HL-60 (cell line): Measurements from ENCODE around the gene ZC3H14.

ENCODE experiments used
- DNase-seq, 2 experiments: peaks; one replicate each; pipeline ENCODE4 v3.0.0-alpha.2; 2010 to 2020; ENCODE audit warnings: low read depth in 1 of 2, low spot score in 1 of 2
- H3K27ac ChIP-seq: fragments of 250-450 bp; sonication (Bioruptor Pico); replicated peaks from 2 replicates; pipeline ENCODE4 v1.5.1; 2020; ENCODE audit warnings: mild to moderate bottlenecking, moderate library complexity
- H3K27me3 ChIP-seq: fragments of 250-450 bp; sonication (Bioruptor Pico); 2 replicates; pipeline ENCODE4 v1.5.1; 2021; ENCODE audit warnings: mild to moderate bottlenecking, moderate library complexity; ENCODE audit not compliant: insufficient read depth, poor library complexity, severe bottlenecking
- H3K4me3 ChIP-seq: replicated peaks from 2 replicates; pipeline ENCODE4 v1.5.1; 2011; ENCODE audit warnings: mild to moderate bottlenecking, control low read depth, low read length; ENCODE audit not compliant: insufficient read depth
- GABPA ChIP-seq: IDR thresholded peaks from 2 replicates; pipeline ENCODE4 v1.6.1; 2012; ENCODE audit warnings: low read depth
- POLR2AphosphoS5 ChIP-seq: IDR thresholded peaks from 2 replicates; pipeline ENCODE4 v1.6.1; 2012; ENCODE audit warnings: low read depth
- SPI1 ChIP-seq: IDR thresholded peaks from 2 replicates; pipeline ENCODE4 v1.6.1; 2012; ENCODE audit warnings: low read depth, mild to moderate bottlenecking, borderline replicate concordance
- TF ChIP-seq, protein P1 (sequence below): IDR thresholded peaks from 2 replicates; pipeline ENCODE4 v1.6.1; 2012; ENCODE audit warnings: low read depth; ENCODE audit not compliant: insufficient replicate concordance
- TF ChIP-seq, protein P2 (sequence below): IDR thresholded peaks from one replicate; pipeline ENCODE4 v1.5.1; 2011; ENCODE audit warnings: low read length, control low read depth, inconsistent platforms; ENCODE audit not compliant: insufficient read depth

ZC3H14 gene

DNA sequence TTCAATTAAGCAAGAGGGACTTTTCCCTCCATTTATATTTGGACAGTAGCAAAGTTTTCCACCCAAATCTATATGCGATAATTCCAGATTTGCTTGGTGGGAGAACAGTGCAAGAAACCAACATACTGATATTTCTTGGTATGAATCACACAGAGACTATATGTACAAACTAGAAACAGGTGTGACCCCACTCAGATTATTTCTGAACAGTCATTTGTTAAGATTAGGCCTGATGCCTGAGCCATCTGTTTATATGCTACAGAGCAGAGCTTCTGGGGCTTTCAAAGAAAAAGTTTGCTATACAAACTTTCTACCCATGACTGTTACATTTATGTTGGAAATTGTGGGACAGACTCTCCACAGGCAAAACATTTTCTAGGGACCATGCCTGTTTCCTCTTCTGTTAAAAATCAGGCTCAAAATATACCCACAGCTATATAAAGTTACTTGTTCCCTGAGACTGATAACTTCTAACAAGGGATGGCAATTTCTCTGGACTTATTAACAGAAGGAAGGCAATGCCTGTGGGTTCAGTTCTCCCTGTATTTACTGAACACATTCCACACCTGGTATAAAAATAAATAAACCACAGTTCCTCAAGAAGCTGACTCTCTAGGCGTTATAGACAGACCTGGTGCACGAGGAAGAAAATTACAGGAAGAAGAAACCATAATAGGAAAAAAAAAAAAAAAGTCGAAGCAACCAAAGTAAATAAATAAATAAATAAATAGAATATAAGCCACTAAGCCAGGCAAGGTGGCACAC, 16.0 kb upstream of the ZC3H14 start:
- no peak for DNase-seq
- Histone ChIP-seq H3K27me3 (no peaks in the 10 kb centered on the region), H3K4me3 (no peak overlapping the region), H3K27ac (no peak overlapping the region)
- TF ChIP-seq, protein P1, sequence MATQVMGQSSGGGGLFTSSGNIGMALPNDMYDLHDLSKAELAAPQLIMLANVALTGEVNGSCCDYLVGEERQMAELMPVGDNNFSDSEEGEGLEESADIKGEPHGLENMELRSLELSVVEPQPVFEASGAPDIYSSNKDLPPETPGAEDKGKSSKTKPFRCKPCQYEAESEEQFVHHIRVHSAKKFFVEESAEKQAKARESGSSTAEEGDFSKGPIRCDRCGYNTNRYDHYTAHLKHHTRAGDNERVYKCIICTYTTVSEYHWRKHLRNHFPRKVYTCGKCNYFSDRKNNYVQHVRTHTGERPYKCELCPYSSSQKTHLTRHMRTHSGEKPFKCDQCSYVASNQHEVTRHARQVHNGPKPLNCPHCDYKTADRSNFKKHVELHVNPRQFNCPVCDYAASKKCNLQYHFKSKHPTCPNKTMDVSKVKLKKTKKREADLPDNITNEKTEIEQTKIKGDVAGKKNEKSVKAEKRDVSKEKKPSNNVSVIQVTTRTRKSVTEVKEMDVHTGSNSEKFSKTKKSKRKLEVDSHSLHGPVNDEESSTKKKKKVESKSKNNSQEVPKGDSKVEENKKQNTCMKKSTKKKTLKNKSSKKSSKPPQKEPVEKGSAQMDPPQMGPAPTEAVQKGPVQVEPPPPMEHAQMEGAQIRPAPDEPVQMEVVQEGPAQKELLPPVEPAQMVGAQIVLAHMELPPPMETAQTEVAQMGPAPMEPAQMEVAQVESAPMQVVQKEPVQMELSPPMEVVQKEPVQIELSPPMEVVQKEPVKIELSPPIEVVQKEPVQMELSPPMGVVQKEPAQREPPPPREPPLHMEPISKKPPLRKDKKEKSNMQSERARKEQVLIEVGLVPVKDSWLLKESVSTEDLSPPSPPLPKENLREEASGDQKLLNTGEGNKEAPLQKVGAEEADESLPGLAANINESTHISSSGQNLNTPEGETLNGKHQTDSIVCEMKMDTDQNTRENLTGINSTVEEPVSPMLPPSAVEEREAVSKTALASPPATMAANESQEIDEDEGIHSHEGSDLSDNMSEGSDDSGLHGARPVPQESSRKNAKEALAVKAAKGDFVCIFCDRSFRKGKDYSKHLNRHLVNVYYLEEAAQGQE, result no peak
- TF ChIP-seq, protein P2, sequence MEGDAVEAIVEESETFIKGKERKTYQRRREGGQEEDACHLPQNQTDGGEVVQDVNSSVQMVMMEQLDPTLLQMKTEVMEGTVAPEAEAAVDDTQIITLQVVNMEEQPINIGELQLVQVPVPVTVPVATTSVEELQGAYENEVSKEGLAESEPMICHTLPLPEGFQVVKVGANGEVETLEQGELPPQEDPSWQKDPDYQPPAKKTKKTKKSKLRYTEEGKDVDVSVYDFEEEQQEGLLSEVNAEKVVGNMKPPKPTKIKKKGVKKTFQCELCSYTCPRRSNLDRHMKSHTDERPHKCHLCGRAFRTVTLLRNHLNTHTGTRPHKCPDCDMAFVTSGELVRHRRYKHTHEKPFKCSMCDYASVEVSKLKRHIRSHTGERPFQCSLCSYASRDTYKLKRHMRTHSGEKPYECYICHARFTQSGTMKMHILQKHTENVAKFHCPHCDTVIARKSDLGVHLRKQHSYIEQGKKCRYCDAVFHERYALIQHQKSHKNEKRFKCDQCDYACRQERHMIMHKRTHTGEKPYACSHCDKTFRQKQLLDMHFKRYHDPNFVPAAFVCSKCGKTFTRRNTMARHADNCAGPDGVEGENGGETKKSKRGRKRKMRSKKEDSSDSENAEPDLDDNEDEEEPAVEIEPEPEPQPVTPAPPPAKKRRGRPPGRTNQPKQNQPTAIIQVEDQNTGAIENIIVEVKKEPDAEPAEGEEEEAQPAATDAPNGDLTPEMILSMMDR, result no peak
- TF ChIP-seq GABPA (no peak), POLR2AphosphoS5 (no peak), SPI1 (no peak)

DNA sequence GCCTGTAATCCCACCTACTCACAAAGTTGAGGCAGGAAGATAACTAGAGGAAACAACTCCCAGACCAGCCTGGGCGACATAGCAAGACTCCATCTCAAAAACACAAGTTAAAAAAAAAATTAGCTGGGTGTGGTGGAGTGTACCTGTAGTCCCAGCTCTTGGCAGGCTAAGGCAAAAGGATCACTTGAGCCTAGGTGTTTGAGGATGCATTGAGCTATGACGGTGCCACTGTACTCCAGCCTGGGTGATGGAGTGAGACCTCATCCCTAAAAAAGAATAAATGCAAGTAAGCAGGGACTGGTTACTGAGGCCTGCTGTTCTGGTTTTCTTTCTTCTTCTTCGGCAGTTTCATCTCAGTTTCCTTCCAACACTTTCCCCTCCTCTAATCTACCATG, 15.5 kb upstream of the ZC3H14 start:
- no peak overlapping the region for H3K27ac ChIP-seq
- H3K27me3 ChIP-seq, result no peaks in the 10 kb centered on the region
- H3K4me3 ChIP-seq, result no peak overlapping the region
- DNase-seq, result no peak
- TF ChIP-seq, protein P2, result no peak
- TF ChIP-seq, protein P1, result no peak
- no peak for TF ChIP-seq GABPA
- no peak for TF ChIP-seq POLR2AphosphoS5
- TF ChIP-seq SPI1, result no peak

DNA sequence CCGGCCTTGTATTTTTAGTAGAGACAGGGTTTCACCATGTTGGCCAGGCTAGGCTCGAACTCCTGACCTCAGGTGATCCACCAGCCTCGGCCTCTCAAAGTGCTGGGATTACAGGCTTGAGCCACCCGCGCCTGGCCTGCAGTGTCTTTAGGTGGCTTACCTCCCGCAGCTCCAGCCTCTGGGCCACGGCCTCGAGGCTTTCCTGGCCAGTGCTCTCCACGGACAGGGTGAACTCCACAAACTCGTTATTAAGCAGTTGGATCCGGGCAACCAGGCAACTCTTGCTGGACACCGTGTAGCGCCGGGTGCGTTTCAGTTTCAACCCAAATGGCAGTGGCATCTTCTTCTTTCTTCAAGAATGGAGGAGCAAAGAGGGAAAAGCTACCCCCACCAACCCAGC, 12.8 kb upstream of the ZC3H14 start:
- H3K27ac ChIP-seq, result no peak overlapping the region
- peaks cover 12% of the 10 kb centered on the region for H3K27me3 ChIP-seq
- H3K4me3 ChIP-seq, result no peak overlapping the region
- no peak for DNase-seq
- TF ChIP-seq POLR2AphosphoS5, result no peak
- TF ChIP-seq, protein P2, result no peak
